ENCODE measurements around the gene TMEM134.

Gene TMEM134

DNA sequence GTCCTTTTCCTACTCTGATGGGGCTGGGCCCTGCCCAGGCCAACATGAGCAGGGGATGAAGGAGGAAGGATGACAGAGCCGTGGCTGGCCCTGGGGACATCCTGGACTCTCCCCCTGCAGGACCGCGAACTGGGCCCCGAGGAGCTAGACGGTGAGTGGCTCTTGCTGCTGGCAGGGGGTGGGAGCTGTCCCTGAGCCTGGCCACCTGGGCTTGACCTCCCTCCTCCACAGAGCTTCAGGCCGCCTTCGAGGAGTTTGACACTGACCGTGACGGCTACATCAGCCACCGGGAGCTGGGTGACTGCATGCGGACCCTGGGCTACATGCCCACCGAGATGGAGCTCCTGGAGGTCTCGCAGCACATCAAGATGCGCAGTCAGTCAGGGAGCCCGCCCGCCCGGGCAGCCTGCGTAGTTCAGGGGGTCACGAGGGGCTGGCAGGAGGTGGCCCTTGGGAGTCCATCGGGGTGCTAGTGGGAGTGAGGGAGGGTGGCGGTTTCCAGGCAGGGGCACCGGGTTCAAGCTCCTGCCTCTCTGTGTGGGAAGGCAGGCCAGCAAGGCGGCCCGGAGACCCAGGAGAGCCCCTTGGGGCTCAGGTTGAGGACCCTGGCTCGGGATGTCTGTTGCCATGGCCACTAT, 12.9 kb downstream of the TMEM134 start:
- DNase-seq = no peak

DNA sequence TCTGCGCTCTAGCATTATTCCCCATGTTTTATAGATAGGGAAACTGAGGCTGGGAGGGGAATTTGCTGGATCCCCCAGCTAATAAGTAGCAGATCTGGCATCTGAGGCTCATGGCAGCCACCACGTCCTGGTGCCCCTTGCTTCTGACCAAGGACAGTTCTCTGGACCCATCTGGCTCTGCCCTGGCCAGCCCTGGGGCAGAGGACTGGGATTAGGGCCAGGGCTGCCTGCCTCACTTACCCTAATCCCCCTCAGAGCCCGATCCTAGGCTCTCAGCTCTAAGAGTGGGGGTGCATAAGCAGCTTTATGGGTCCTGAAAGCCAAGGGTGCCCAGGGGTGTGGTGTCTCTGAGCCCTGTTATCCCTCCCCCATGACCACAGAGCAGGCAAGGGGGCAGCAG, 14.0 kb downstream of the TMEM134 start, which contains the start of gene CABP4:
CABP4 (plus strand) TSS at position 301 of the 400 bp plus-strand sequence; CDS start at position 371, 70 bp downstream.
- DNase-seq = no peak

DNA sequence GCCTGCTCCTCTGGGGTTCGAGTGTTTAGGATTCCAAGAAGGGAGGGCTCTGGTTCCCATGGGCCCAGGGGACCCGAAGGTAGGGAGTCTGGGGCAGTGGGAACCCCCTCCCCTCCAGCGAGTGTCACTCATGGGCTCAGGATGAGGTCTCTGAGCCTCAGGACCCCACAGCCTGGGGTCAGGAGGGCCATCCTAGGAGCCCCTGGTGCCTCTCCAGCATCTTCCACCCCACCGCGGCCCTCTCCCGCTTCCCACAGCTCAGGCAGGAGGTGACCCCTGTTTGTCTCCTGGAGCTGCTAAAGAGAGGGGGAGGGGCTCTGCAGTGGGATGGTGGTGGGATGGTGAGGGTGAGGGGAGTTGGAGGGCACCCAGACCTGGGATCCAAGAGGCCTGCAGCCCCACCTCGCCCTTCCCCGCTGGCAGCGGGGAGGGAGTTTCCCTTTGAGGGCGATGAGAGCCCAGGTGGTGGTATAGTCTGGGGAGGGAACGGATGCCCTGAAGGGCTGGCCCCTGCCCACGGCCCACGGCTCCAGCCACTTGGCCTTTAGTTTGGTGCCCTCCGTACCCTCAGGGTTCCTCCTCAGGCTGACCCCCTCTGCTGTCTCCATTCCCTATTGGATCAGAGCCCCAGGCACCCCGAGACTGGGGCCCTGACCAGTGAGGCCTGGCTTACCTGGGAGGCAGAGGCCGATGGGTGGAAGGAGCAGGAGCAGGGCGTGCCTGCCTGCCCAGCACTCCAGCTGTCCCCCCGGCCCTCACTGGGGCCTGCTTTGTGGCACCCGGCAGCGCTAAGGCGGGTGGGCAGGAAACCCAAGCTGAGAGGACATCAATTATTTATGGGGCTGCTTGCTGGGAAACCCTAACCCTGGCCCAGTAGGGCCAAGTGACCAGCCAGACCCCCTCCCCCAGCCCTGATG, 15.0 kb downstream of the TMEM134 start:
- no peak for DNase-seq

DNA sequence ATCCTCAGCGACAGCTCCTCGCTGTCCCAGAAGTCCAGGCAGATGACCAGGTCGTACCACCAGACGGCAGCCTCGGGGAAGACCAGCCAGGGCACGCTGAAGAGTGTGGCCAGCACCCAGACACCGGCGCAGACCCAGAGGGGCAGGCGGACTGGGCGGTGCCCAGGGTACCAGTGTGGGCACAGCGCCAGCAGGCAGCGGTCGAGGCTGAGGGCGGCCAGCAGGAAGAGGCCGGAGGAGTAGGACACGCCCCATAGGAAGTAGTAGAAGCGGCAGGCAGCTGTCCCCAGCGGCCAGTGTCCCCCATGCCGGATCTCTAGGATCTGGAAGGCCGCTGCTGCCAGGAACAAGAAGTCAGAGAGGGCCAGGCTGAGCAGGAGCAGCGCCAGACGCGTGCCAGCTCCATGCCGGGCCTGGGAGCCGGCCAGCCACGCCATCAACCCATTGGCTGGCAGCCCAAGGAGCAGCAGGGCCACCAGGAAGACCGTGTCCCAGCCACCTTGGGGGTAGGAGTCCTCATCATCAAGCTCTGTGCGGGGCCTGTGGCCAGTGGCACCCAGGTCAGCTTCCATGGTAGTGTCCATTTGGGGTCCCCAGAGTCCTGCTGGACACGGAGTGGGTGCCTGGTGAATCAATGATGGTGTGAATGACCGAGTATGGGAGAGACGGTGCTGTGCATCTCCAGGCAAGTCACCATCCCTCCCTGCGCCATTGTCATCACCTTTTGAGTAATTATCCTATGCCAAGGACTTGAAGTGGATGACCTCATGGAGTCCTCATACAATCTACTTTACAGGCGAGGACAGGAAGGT, 16.7 kb downstream of the TMEM134 start, which contains the start of gene GPR152:
GPR152 (minus strand) TSS at position 589 of the 812 bp plus-strand sequence; CDS start at position 584, 5 bp downstream.
- no peak for DNase-seq

DNA sequence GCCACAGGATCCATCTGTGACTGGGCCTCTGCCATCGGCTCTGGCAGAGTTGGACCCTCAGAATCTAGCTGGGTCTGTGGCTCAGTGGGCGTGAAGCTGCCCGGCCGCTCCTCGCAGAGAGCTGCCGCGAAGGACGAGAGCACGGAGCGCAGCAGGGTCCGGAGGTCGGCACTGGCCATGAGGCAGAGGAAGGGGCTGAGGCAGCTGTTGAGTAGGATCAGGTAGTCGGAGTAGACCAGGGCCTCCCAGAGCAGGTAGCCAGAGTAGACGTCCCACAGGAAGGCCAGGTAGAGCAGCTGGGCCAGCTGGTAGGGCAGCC, 17.4 kb downstream of the TMEM134 start:
- DNase-seq = no peak

DNA sequence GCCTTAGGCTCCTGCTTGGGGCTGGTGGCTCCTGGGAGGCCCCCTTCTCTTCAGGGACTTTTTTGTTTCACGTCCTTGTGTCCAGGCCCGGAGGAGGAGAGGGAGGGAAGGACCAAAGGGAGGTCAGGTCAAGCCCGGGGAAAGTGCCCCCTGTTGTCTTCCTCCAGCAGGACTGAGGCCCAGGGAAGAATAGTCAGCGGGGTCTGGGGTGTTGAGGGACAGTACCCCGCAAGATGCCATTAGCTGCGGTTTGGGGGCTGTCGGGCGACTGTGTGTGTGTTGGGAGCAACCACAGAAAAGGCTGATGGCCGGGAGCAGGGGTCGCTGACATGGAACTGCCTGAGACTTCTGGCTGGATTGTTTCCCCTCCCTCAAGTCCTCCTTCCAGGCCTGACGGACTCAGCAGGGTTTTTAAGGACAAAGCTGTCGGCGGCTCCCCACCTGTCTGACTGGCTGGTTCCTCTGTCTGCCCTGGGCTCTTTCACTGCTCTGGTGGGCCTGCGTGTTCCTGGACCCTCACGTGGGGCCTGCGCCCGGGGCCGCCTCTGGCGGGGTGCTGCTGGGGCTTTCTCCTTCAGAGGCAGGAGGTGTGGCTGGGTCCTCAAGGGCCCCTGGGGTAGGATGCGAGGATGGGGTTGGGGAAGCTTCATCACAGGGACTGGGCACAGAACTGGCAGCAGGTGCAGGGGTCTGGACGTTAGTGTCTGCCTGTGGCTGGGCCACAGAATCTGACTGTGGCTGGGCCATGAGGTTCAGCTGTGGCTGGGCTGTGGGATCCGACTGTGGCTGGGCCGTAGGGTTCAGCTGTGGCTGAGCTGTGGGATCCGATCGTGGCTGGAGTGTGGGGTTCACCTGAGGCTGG, 18.0 kb downstream of the TMEM134 start:
- DNase-seq = no peak

DNA sequence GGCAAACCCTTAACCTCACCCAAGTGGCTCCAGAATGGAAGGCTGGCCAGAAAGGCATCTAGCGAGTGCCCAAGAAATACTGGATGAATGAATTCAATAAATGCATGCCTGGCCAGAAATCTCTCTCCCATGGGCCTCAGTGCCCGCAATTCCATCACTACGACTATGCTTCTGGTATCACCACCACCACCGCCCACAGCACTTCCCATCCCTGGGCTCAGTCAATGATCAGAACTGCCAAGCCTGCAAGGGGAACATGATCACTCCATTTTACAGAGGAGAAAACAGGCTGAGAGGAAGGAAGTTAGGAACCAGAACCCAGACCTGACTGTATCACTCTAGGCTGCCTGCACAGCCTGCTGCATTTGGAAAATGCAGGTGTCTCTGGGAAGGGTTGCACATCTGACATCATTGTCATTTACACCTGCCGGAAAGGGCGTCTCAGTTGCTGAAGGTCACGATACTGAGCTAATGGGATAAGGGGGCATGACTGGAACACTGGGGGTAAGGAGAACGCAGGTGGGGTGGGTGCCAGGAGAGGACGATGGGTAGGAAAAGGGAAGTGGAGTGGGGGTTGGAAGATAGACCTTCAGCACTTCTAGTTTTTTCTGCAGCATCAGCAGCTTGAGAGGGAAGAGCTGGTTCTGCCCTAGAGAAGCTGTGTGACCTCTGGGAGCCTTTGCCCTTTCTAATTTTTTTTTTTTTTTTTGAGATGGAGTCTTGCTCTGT, 19.8 kb downstream of the TMEM134 start:
- DNase-seq = no peak

DNA sequence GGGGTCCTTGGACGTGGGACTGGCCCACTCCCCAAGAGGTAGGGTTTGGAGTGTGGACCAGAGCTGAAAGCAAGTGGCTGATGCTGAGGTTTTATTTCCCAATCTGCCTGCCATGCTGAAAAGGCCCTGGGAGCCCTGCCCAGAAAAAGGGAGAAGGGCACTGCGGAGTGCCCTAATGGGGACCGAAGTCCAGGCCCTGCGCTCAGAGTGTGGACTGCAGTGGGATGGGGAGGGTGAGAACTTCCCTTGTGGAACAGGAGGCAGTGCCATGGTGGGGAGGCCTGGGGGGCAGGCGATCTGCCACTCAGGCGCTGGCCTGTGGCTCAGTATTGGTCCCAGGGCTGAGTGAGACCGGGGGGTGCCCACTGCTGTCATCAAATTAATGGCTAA, 20.8 kb downstream of the TMEM134 start:
- DNase-seq = no peak

DNA sequence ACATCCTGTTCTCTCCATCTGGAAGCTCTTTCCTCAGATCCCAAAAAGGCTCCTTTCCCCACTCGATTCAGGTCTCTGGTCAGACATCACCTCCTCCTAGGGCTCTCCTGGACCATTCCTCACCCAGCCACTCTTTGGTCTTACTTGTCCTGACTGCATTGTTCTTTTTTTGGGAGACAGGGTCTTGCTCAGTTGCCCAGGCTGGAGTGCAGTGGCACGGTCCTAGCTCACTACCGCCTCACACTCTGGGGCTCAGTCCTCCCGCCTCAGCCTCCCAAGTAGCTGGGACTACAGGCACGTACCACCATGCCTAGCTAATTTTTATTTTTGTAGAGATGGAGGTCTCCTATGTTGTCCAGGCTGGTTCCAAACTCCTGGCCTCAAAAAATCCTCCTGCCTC, 23.5 kb downstream of the TMEM134 start:
- DNase-seq = no peak

DNA sequence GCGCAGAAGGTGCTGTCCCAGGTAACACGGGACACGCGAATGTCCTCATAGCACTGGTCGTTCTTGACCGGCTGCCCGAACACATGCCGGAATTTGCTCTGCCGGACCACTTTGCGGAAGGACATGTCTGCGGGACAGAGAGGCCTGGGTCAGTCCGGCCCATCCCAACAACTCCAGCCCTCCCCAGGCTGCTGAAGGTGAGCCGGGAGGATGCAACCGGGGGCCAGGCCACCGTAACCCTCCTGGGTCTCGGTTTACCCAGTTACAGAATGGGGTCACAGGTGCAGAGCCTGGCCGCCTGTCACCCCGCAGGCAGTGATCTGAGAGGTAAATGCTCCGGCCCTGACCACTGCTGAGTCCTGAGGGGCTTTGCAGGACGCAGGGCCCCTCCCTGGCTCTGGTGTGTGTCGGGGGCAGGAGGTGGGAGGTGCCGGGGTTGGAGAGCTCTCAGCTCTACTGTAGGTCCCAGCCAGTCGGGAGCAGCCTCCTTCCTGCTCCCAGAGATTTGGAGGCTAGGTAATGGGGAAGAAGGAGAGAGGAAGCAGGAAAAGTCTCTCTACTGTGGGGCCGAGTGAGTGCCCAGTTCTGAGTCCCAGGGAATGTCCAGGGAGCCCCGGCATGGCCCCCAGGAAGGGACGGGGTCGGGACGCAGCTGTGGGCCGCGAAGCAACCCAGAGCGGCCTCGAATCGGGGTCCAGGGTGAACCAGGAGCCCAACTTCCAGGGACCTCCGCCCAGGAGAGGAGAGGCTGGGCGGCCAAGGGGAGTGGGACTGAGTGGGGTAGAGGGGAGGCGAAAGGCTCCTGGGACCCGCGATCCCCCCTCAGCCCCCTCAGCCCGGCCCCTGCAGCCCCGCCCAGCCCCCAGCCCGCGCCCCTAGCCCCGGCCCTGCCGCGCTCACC, 26.3 kb downstream of the TMEM134 start:
- DNase-seq = no peak

DNA sequence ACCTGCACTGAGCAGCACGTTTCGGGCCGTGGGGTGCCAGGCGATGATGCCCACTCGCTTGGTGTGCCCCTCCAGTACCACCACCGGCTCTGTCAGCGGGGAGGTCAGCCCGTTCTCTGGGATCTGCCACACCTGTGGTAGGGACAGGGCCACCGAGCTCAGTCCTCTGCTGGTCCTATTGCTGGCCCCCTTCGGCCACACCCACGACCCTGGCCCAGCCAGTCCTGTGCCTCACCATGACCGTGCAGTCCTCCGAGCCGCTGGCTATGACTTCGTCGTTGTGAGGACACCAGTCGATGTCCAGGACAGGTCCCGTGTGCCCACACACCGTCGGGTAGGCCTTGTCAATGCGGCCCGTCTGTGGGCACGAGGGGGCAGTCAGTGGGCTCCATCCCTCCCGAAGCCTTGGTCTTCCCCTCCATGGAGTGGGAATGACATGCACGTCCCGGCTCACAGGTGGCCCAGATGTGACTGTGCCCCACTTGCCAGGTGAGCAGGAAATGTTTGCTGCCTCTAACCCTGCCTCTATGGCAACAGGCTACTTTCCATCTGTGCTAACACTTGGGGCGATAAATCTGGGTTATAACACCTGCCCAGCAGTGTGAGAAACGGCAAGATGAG, 27.2 kb downstream of the TMEM134 start:
- DNase-seq = no peak

DNA sequence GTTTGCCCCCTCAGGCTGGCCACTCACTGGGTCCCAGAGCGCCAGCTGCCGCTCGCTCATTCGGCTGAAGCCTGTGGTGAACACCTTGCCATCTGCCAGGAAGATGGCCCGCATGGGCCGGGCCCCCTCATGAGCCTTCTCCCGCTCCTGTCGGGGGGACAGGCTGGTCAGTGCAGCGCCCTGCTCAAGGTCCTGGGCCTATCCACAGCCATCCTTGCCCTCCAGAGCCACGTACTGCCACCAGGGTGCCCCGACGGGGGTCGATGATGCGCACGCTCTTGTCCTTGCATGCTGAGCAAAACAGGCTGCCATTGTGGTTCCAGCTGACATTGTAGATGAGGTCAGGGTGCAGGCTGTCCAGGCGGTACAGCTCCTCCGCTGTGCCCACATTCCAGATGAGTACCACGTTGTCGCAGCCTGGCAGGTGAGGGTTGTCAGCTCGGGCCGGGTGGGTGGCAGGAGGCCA, 27.9 kb downstream of the TMEM134 start:
- no peak for DNase-seq

DNA sequence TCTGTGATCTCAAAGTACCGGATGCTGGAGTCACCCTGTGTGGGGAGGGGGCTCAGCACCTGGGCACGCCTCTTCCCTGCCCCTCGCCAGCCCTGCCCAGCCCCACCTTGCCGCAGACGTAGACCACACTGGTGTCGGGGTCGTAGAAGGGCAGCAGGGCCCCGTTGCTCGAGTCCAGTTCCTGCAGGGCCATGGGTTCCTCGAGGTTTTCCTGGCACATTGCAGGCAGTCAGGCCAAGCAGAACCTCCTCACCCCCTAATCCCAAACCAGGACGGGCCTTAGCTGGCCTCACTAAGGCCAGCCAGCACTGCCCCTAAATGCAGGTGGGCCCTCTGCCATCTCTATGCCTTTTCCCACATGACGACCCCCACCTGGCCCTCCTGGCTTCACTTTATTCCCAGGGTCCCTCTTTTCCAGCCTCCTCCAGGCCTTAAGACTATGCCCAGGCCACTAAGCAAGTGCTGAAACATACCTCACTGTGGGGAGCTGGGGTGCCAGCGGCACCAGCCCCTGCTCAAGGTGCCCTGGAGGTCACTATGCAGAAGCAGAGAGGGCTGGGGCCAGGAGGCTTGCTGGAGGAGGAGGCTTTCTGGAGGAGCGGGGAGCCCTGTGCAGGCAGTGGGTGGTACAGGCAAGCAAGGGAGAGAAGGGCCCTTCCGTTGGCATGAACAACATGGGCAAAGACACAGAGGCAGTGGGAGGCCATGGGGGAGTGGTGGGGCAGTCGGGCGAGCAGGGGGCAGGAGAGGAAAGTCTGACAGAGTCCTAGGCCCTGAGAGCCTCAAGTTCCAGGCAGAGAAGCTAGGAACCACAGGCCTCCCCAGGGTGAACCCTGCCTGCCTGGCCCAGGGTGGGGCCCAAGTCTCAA, 28.6 kb downstream of the TMEM134 start:
- no peak for DNase-seq

DNA sequence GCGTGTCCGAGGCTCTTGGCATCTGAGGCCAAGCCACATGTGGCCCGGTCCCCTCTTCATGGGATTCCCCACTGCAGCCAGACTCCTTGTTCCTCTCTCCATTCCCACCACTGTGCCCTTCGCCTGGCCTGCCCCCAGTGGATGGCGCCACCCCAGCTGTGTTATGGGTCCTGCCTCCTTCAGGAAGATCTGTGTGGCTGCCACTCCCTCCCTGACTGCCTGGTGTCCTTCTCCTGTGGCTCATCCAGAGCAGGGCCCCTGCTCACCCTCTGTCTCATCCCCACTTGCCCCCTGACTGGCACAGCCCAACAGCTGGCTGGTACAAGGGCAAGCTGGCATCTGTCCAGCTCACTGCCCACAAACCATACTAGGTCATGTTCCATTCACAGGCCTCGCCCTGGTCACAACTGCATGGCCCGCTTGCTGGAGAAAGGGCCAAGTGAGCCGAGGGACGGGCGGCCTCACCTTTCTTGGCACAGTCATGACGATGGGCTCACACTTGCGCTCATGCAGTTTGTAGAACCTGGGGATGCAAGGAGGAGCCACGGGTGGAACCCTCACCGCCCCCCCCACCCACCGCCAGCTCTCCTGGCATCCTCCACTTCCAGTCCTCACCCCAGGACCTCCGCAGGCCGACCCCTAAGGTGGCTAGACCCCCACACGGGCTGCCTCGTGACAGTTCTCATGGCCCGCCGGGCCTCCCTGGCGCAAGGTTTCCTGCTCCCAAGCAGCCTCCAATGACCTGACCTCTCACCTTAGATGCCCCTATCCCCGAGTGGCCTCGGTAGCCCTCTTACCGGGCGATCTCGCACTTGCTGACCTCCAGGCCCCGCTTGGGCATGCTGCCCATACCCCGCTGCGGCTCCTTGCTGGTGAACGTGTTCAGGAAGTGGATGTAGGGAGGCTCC, 29.5 kb downstream of the TMEM134 start:
- no peak for DNase-seq

DNA sequence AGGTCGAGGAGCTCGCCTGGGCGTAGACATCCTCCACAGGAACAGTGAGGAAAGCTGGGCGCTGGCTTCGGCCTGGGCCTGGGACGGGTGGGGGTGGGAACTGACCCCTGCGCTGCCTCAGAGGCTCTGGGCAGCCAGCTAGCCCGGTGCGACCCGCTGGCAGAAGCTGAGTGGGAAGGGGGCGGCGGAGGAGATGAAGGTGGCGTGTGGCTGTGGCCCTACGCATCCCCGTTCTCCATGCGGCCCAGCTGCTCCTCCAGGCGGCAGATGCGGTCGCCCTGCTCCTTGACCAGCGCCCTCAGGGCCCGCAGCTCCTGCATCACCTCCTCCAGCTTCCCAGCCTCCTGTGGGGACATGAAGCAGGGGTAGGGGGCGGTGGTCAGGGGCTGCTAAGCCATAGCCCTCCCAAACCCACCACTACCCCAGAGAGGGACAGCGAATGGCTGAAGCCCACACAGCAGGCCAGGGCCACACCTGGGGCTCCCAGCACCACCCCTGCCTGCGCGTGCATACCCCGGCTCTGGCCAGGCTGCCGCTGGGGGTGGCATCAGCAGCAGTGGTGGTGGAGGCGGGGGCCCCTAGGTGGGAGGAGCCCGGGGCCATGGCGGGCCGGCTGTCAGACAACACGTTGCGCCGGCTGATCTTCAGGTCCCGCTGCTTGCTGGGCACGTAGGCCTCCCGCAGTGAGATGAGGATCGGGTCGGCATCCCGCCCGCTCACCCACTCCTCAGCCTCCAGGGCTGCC, 30.7 kb downstream of the TMEM134 start:
- DNase-seq = no peak

DNA sequence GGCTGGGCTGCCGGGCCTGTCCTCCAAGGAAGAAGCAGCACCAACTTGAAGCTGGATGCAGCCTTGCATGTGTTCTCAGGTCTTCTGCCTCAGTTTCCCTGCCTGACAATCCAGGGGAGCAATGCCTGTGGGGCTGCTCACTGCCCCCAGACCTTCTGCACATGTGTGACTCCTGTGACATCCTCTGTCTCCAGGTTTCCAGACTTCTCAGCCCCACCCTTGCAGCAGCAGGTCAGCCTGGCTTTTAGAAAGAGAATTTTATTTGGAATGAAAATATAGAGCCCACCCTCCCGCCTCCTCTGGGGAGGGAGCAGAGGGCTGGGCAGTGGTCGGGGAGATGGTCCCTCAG, 31.3 kb downstream of the TMEM134 start:
- DNase-seq = no peak

All from NCI-H2107 (cell line).